ENCODE results near the gene MRPS14.
"Not testable (repeated sequence)": the region's sequence is repeated elsewhere in the genome, so short reads cannot be mapped to it uniquely, and the experiment has no call there.

Gene MRPS14

DNA sequence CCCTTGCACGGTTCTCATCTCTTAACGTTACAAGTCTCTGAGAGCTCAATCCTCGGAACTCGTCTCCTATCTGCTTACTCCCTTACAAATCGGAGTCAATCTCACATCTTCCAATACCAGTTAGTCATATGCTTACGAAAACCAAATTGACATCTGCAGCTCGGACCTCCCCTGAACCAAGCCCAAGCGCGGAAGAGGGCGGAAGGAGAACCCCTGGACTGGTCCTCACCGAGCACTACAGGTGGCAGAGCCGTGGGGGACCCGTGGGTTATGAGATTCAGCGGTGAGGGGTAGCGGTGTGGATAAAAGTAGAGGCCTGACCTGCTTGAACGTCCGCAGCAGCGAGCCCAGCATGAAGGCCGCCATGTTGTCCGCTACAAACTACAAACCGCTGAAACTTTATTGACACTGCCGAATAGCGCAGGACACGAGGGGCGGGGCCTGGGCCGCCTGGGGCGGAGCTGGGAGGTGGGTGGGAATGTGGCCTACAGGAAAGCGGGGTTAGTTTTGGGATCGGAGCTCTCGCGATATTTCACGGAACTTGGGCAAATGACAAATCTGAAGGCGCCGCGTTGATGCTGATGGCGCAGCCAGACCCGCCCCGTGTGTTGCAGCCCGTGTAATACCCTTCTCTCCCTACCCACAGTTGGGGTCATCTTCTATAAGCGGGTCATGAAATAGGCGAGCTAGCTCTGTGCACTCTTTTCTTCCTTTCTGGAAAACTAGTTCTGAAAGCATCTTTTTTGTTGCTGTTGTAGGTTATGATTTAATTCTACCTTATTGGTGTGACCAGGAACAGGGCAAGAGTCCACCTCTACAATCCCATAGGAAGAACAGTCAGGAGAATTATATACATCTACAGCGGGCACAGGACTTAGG, at the start of gene MRPS14:
Gene MRPS14 (minus strand): TSS at position 383 of the 879 bp plus-strand sequence. CDS start 17 bp downstream, at position 366.
- in situ Hi-C loops (cut with MboI; ENCODE audit: low sequenced_read_pairs): no loop called here

DNA sequence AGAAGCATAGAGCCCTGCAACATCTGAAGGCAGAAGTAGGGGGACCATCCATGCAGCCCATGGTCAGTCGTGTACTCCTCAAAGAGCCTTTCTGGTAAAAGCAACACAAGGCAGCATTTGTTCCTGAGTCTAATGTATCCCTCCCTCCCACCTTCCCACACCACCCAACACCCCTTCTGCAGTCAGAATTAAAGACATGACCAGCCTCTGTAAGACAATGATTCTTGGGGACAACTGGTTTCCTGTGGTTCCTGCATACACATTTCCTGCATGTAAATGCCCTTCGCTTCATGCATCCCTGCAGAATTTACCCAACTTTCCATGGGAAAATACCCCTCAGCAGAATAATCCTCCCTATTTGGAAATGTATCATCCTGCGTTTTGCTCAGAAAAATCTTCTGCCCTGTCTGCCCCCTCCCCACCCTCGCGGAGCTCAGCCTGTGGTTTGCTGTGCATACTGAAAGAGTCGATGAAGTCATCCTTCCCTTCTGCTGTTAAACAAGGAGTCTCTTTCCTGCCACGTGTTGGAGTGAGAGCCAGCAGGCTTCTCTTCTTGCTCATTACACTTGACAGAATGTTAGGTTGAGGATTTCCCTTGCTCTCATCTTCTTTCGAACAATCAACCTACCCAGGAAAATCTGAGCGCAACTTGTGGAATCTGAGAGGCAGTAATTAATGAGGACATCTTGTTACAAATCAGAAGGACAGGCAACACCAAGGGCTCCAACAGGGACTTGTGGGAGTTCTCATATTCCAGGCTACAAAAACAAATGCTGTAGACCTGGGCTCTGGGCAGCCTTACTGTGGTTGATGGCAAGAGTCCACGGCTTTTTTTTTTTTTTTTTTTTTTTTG, 49.1 kb upstream of the MRPS14 start:
- in situ Hi-C loops (cut with MboI; ENCODE audit: low sequenced_read_pairs): no loop called here

DNA sequence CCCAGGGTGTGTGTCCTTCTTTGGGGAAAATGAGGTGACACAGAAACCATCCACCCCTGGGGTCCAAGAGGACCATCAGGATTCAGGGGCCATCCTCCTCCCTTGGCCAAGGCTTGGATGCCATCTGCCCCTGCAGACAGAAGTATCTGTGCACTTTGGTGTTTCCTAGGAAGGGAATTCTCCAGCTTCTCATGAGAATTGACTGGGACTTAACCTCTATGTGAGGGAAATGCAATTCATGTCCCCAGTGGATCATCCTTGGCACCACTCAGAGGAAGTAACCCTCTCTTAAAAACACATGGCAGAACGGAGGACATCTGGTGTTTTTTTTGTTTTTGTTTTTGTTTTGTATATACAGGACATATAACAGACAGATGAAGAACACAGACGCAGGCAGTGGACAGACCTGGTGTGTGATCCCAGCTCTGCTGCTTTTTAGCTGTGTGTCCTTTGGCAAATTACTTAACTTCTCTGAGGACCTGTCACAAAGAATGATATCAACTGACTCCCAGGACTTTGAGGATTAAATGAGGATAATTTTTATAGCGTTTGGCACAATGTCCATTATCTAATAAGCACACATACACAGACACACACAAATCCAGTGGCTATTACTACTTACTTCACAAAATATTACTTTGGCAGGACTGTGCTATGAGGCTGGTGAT, 48.2 kb upstream of the MRPS14 start:
- in situ Hi-C loops (cut with MboI; ENCODE audit: low sequenced_read_pairs): no loop called here

DNA sequence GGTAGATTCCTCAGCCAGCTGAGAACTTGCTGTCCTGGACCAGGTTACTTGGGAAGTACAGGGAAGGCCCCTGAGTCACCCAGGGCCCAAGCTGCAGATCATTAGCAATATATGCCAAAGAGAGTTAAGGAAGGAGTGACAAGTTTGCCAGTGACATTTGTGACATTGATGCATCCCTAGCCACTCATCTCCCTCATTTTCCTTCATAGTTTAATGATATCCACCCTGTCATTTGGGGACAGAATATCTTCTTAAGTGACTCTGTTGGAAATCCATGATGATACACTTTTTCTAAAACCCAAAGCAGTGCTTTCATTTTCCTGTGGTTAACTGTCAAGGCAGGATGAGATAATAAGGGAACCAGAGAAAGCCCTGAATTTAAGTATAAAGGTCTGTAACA, 47.6 kb upstream of the MRPS14 start:
- in situ Hi-C loops (cut with MboI; ENCODE audit: low sequenced_read_pairs): no loop called here

DNA sequence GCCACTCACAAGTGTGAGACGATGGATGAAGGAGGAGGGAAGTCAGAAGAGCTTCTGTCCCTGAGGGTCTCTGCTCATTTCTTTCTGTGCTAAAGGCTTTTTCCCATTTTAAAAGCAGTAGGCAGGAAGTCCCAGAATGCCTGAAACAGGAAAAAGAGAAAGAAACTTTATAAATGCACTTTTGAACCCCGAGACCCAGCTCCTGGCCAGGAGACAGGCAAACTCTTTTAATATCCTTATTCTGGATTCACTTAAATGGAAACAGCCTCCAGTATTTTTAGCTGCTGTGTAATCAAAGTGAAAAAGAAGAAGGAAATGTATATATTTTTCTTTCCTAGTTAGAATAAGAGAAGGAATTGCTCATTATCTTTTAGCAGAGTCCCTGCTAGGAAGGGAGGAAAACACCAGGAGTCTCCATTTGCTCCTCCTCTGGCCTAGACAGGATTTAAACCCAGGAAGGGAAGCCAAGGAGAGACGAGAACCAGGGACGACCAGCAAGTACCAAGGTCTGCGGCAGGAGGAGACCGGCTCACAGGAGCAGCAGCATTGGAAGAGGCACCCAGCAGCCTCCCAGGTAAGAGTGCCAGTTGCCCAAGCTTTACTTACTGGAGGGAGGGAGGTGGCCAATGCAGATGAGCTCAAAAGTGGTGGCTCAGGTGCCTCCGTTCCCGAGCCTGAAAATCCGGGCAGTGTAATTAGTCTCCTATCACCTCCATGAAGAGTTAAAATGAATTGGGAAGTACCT, 44.3 kb upstream of the MRPS14 start, which contains the start of gene TNN:
Gene TNN (plus strand): TSS at position 472 of the 745 bp plus-strand sequence. CDS start 9,586 bp downstream, outside the sequence.
- in situ Hi-C loops (cut with MboI; ENCODE audit: low sequenced_read_pairs): no loop called here

DNA sequence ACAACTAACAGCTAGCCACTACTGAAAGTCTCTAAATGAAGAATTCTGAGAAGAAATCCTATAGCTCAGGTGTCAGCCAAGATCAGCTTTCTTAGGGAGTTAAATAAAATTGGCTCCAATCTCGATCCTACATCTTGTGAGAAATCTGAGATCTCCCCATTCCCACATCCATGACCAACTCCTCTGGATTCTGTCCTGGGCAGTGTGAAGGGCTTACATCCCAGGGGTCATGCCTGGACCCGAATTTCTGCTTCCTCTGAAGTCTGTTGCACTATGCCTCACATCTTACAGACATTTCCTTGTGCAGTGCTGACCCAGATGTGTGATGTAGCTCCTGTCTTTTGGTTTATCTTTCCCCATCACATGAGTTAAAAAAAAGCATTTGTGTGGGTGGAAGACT, 39.6 kb upstream of the MRPS14 start:
- in situ Hi-C loops (cut with MboI; ENCODE audit: low sequenced_read_pairs): no loop called here

DNA sequence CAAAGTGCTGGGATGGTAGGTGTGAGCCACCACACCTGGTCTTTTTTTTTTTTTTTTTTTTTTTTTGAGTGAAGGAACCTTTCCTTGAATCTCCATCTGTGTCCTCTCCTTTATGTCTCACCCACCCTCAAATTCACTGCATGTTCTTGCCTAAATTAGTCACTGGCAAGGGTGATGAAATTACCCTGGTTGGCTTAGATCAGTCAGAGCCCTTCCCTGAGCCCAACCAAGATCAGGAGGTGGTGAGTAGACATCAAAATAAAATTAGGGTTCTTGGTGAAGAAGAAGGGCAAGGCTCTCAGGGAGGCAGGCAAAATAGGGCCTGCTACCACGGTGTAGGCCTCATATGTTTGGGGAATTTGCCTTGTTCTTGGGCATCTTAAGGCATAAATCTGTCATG, 39.1 kb upstream of the MRPS14 start:
- in situ Hi-C loops (cut with MboI; ENCODE audit: low sequenced_read_pairs): no loop called here

DNA sequence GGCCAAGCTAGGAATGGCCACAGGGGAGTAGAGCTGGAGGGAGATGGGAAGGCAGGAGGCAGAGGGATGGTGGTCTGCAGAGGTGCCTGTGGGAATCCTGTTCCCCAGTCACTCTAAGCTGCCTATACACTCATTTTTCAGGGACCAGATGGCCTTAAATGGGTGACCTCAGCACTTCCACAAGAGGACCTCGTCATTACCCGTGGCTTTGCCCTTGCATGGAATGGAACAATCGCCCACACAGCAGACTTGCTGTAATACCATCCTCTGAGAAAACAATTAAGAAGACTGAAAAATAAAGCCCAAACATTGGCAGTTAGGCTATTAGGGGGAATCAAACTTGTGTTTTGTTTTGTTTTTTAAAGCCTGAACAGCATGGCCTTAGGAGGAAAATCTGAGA, 31.5 kb upstream of the MRPS14 start:
- in situ Hi-C loops (cut with MboI; ENCODE audit: low sequenced_read_pairs): no loop called here

DNA sequence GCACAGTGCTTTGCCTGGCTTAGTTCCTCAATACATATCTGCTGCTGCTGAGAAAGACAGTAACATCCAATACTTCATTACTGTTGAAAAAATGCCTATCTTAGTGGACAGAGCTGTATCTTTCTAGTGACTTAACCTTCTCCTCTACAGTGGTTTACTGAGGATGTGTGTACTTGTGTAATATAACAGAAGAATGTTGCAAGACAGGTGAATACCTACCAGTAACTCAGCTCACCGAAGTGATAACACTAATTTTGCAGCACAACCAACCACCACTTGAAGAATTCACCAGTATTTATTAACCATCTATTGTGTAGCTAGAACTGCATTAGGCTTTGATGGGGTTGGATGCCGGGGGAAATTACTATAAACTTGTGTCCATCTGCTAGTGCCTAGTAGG, 27.8 kb upstream of the MRPS14 start:
- in situ Hi-C loops (cut with MboI; ENCODE audit: low sequenced_read_pairs): no loop called here

DNA sequence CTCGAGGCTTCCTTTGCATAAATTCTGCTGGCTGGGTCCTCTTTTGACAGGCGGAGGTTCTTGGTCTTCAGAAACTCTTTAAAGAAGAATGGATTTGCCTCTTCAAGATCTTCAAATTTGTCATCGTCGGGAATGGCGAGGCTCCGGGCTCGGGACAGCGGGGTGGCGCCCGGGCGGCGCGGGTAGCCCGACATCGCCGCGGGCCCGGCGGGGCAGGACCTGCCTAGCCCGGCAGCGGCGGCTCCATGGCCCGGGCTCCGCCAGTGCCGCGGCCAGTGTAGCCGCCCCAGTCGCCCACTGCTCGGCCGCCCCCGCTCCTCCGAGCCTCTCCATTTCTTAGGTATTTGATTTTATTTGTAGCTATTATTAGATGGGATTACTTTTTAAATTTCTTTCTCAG, 22.3 kb upstream of the MRPS14 start:
- in situ Hi-C loops (cut with MboI; ENCODE audit: low sequenced_read_pairs): no loop called here

DNA sequence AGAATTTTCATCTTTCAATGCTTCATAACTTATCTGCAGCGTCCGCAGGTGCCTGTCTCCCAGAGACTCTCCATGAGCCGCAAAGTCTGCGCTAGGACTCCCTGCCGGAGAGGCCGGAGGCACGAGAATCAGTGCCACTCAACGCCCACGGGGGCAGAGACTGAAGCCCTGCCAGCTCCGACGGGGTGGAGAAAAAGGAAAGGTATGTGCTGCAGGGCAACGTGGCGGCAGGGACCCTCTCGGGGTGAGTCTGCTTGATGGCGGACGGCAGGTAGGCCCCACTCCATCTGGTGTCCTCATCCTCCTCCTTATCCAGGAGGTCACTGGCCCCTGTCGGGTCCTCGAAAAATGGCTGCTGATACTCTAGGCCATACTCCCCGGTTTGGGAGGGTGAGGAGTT, 21.9 kb upstream of the MRPS14 start:
- in situ Hi-C loops (cut with MboI; ENCODE audit: low sequenced_read_pairs): no loop called here

DNA sequence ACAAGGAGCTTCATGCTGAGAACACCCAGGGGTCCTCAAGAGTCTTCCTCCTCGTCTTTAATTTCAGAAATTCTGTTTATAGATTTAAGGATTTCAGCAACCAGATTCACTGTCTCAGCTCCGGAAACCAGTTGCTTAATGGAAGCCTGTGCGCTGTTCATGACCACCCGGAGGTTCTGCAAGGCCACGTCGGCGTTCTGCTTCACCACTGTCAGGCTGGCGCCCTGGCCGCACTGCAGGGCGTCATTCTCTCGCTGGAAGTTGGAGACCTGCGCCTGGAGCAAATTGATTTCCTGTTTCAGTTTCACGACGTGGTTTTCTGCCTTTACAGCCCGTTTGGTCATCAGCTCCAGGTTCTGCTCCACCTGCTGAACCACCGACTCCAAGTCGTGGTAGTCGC, 21.4 kb upstream of the MRPS14 start:
- in situ Hi-C loops (cut with MboI; ENCODE audit: low sequenced_read_pairs): not testable (repeated sequence)

DNA sequence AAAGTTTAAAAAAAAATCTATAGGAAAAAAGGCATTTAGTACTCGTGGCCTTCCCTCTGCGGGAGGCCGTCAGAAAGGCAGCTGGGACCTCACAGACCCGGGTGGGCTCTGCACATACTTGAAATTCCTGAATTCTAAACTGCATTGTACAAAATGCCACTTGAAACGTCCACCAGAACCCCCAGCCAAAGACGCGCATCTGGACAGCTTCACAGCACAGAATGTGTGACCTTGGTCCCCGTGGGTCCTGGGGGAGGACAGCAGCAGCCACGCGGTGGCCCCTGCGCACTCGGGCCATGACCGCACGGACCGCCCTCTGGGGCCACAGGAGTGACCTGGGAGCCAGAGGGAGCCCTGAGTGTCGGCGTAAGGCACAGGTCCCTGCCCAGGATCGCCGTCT, 20.6 kb upstream of the MRPS14 start:
- in situ Hi-C loops (cut with MboI; ENCODE audit: low sequenced_read_pairs): no loop called here

DNA sequence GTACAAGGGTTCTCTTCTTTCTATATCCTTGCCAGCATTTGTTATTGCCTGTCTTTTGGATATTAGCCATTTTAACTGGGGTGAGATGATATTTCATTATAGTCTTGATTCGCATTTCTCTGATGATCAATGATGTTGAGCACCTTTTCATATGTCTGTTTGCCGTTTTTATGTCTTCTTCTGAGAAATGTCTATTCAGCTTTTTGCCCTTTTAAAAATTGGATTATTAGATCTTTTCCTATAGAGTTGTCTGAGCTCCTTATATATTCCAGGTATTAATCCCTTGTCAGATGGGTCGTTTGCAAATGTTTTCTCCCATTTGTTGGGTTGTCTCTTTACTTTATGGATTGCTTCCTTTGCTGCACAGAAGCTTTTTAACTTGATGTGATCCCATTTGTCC, 19.4 kb upstream of the MRPS14 start:
- in situ Hi-C loops (cut with MboI; ENCODE audit: low sequenced_read_pairs): no loop called here

DNA sequence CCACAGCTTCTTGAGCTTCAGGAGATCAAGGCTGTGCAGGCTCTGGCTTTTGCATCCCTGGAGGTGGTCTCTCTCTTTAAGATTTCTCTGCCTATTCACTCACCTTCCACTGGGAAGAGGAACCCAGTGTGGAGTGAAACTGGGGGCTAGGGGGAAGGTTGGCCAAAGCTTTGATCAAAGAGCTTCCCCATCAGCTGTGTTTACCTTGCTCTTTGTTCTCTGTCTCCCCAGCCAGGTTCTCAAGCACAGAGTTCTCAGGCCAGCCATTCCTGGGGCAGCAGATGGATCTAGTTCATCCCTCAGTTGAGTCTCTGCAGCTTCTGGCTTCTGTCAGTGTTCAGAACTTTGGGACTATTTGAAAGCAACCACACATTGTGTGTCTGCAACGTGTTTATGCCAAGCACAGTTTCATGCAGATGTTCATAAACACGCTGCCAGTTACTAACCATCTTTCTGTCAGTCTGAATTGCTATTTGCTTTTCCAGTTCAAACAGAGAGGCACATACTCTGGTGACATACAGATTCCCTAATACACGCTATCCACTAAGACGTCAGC, 17.2 kb upstream of the MRPS14 start:
- in situ Hi-C loops (cut with MboI; ENCODE audit: low sequenced_read_pairs): no loop called here

DNA sequence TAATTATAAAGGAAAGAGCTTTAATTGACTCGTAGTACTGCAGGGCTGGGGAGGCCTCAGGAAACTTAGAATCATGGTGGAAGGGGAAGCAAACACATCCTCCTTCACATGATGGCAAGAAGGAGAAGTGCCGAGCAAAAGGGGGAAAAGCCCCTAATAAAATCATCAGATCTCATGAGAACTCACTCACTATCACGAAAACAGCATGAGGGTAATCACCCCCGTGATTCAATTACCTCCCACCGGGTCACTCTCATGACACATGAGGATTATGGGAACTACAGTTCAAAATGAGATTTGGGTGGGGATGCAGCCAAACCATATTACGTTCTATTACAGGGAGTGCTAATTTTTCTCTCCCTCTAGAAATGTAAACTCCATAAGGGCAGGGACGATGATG, 14.2 kb upstream of the MRPS14 start:
- in situ Hi-C loops (cut with MboI; ENCODE audit: low sequenced_read_pairs): no loop called here

DNA sequence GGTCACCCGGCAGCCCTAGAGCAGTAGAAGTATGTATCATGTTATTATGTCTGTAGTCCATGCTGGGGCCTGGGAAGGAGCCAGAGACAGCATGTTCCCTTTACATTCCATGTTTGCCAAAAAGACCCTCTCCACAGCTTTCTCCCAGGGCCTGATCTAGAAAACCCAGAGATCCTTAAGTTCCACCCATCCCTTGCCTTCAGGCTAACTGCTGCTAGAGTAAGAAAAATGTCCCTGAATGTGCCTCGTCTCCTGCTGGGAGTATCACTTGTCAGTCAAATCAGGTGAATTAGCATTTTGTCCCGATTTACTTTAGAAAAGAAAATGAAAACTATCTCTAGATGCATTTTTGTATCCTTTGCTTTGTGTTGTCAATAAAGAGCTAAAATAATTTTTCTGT, 13.3 kb upstream of the MRPS14 start:
- in situ Hi-C loops (cut with MboI; ENCODE audit: low sequenced_read_pairs): no loop called here

DNA sequence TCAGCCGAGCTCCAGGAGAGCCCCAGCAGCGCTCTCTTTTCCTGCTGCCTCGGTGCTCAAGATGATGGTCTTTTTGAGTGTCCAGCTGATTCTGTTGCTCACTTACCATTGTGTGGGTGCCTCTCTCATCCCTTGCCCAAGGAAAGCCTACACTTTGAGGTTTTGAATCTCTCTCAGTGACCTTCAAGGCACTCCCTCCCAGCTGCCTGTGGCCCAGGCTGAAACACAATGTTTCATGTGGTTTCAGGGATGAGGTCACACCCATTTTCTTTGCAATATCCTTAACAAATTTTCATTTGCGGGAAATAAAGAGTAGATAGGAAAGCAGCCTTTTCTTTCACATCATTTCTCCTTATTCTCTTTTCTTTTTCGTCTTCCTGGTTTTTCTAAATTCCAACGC, 12.6 kb upstream of the MRPS14 start:
- in situ Hi-C loops (cut with MboI; ENCODE audit: low sequenced_read_pairs): no loop called here

DNA sequence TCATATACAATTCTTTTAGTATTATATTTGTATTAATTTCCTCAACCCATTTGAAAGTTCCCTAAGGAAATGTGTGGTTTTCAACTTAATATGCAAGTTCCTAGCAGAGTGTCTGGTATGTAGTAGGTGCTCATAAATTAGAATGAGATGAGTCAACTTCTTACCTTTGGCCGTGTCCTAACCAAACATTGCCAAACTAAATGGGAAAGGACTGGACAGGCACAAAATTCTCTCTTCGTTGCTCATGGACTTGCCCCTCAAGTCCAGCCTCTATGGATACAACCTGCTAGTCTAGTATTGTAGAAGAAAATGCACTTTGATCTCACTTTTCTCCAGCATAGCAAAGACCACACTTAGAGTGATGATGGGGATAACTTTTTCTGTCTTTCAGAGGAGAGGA, 11.6 kb upstream of the MRPS14 start:
- in situ Hi-C loops (cut with MboI; ENCODE audit: low sequenced_read_pairs): no loop called here

DNA sequence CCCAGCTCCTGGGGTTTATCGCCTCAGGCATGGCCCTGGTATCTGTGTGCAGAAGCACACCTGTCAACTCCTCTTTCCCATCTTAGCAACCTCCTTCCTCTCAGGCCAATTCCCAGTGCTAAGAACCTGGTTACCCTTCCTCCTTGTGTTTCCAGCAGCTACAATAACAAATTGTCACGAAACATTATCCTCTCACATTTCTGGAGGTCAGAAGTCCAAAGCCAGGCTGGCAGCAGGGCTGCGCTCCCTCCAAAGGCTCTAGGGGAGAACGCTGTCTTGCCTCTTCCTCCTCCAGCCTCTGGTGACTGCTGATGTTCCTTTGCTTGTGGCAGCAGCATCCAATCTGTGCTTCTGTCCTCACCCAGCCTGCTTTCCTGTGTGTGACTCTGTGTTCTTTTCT, 10.7 kb upstream of the MRPS14 start:
- in situ Hi-C loops (cut with MboI; ENCODE audit: low sequenced_read_pairs): no loop called here
